ENCODE results near the gene ODF4.
"Not testable (repeated sequence)": the region's sequence is repeated elsewhere in the genome, so short reads cannot be mapped to it uniquely, and the experiment has no call there.

Gene ODF4

GRCh38 chr17:8341456-8341855 is 1.8 kb downstream of the ODF4 start:
- FAIRE-seq, result no peak
- no peak for DNase-seq (ENCODE audit: insufficient read length, low spot score)
- TF ChIP-seq TAF1 (IDR thresholded peaks at IDR 0.05; ENCODE audit: low read depth, low read length), result no peak

GRCh38 chr17:8345052-8345690 is 5.5 kb downstream of the ODF4 start:
- FAIRE-seq, result no peak
- TF ChIP-seq PAX5 (IDR thresholded peaks at IDR 0.05; ENCODE audit: insufficient read depth, low read length, severe bottlenecking) (no peak), POU2F2 (IDR thresholded peaks at IDR 0.05; ENCODE audit: low read depth, low read length) (no peak), SPI1 (IDR thresholded peaks at IDR 0.05; ENCODE audit: low read depth, low read length) (no peak), POLR2A (IDR thresholded peaks at IDR 0.05; ENCODE audit: low read depth, low read length) (no peak), POLR2AphosphoS5 (IDR thresholded peaks at IDR 0.05; ENCODE audit: low read depth, low read length) (no peak)
- DNase-seq (ENCODE audit: insufficient read length, low spot score), result no peak

GRCh38 chr17:8345951-8346665 is 6.5 kb downstream of the ODF4 start:
- FAIRE-seq (no peak), DNase-seq (ENCODE audit: insufficient read length, low spot score) (no peak)
- no peak for TF ChIP-seq SPI1 (IDR thresholded peaks at IDR 0.05; ENCODE audit: low read depth, low read length)
- TF ChIP-seq PAX5 (IDR thresholded peaks at IDR 0.05; ENCODE audit: insufficient read depth, low read length, severe bottlenecking), result no peak
- no peak for TF ChIP-seq POU2F2 (IDR thresholded peaks at IDR 0.05; ENCODE audit: low read depth, low read length)
- no peak for TF ChIP-seq POLR2A (IDR thresholded peaks at IDR 0.05; ENCODE audit: low read depth, low read length)
- TF ChIP-seq TAF1 (IDR thresholded peaks at IDR 0.05; ENCODE audit: low read depth, low read length), result no peak

- FAIRE-seq; DNase-seq (ENCODE audit: insufficient read length, low spot score): not testable (repeated sequence)
These were observed 7.4 kb downstream of the ODF4 start for GRCh38 chr17:8347001-8347400.

GRCh38 chr17:8350339-8350738 is 10.7 kb downstream of the ODF4 start:
- DNase-seq (ENCODE audit: insufficient read length, low spot score), result no peak
- no peak for FAIRE-seq
- TF ChIP-seq TAF1 (IDR thresholded peaks at IDR 0.05; ENCODE audit: low read depth, low read length) (no peak), POU2F2 (IDR thresholded peaks at IDR 0.05; ENCODE audit: low read depth, low read length) (no peak), POLR2A (IDR thresholded peaks at IDR 0.05; ENCODE audit: low read depth, low read length) (no peak), POLR2AphosphoS5 (IDR thresholded peaks at IDR 0.05; ENCODE audit: low read depth, low read length) (no peak), PAX5 (IDR thresholded peaks at IDR 0.05; ENCODE audit: insufficient read depth, low read length, severe bottlenecking) (no peak), SPI1 (IDR thresholded peaks at IDR 0.05; ENCODE audit: low read depth, low read length) (no peak)

GRCh38 chr17:8353736-8354135 is 14.1 kb downstream of the ODF4 start:
- TF ChIP-seq POU2F2 (IDR thresholded peaks at IDR 0.05; ENCODE audit: low read depth, low read length), result no peak
- no peak for TF ChIP-seq PAX5 (IDR thresholded peaks at IDR 0.05; ENCODE audit: insufficient read depth, low read length, severe bottlenecking)
- TF ChIP-seq POLR2AphosphoS5 (IDR thresholded peaks at IDR 0.05; ENCODE audit: low read depth, low read length), result no peak
- no peak for TF ChIP-seq TAF1 (IDR thresholded peaks at IDR 0.05; ENCODE audit: low read depth, low read length)
- TF ChIP-seq SPI1 (IDR thresholded peaks at IDR 0.05; ENCODE audit: low read depth, low read length), result no peak
- TF ChIP-seq POLR2A (IDR thresholded peaks at IDR 0.05; ENCODE audit: low read depth, low read length), result no peak
- FAIRE-seq (no peak), DNase-seq (ENCODE audit: insufficient read length, low spot score) (no peak)

GRCh38 chr17:8354236-8354635 is 14.6 kb downstream of the ODF4 start:
- DNase-seq (ENCODE audit: insufficient read length, low spot score) (no peak), FAIRE-seq (no peak)
- no peak for TF ChIP-seq POLR2A (IDR thresholded peaks at IDR 0.05; ENCODE audit: low read depth, low read length)
- no peak for TF ChIP-seq POLR2AphosphoS5 (IDR thresholded peaks at IDR 0.05; ENCODE audit: low read depth, low read length)
- TF ChIP-seq TAF1 (IDR thresholded peaks at IDR 0.05; ENCODE audit: low read depth, low read length), result no peak
- TF ChIP-seq PAX5 (IDR thresholded peaks at IDR 0.05; ENCODE audit: insufficient read depth, low read length, severe bottlenecking), result no peak
- TF ChIP-seq SPI1 (IDR thresholded peaks at IDR 0.05; ENCODE audit: low read depth, low read length), result no peak
- TF ChIP-seq POU2F2 (IDR thresholded peaks at IDR 0.05; ENCODE audit: low read depth, low read length), result no peak

- no peak for DNase-seq (ENCODE audit: insufficient read length, low spot score)
- FAIRE-seq, result no peak
- TF ChIP-seq PAX5 (IDR thresholded peaks at IDR 0.05; ENCODE audit: insufficient read depth, low read length, severe bottlenecking) (no peak), SPI1 (IDR thresholded peaks at IDR 0.05; ENCODE audit: low read depth, low read length) (no peak), POU2F2 (IDR thresholded peaks at IDR 0.05; ENCODE audit: low read depth, low read length) (no peak), POLR2AphosphoS5 (IDR thresholded peaks at IDR 0.05; ENCODE audit: low read depth, low read length) (no peak), TAF1 (IDR thresholded peaks at IDR 0.05; ENCODE audit: low read depth, low read length) (no peak), POLR2A (IDR thresholded peaks at IDR 0.05; ENCODE audit: low read depth, low read length) (no peak)
These were observed 18.3 kb downstream of the ODF4 start for GRCh38 chr17:8357910-8358309.

GRCh38 chr17:8359769-8360168 is 20.1 kb downstream of the ODF4 start:
- FAIRE-seq, result no peak
- no peak for TF ChIP-seq PAX5 (IDR thresholded peaks at IDR 0.05; ENCODE audit: insufficient read depth, low read length, severe bottlenecking)
- no peak for TF ChIP-seq SPI1 (IDR thresholded peaks at IDR 0.05; ENCODE audit: low read depth, low read length)
- no peak for TF ChIP-seq POU2F2 (IDR thresholded peaks at IDR 0.05; ENCODE audit: low read depth, low read length)
- DNase-seq (ENCODE audit: insufficient read length, low spot score), result no peak

- TF ChIP-seq TAF1 (IDR thresholded peaks at IDR 0.05; ENCODE audit: low read depth, low read length) (no peak), POU2F2 (IDR thresholded peaks at IDR 0.05; ENCODE audit: low read depth, low read length) (no peak), POLR2AphosphoS5 (IDR thresholded peaks at IDR 0.05; ENCODE audit: low read depth, low read length) (no peak), PAX5 (IDR thresholded peaks at IDR 0.05; ENCODE audit: insufficient read depth, low read length, severe bottlenecking) (no peak), SPI1 (IDR thresholded peaks at IDR 0.05; ENCODE audit: low read depth, low read length) (no peak), POLR2A (IDR thresholded peaks at IDR 0.05; ENCODE audit: low read depth, low read length) (no peak)
- no peak for DNase-seq (ENCODE audit: insufficient read length, low spot score)
- FAIRE-seq, result no peak
These were observed 20.6 kb downstream of the ODF4 start for GRCh38 chr17:8360260-8360659.
